DND-41 (cell line): ENCODE data around the gene HSPG2.

Experiments used
- CTCF ChIP-seq: IDR thresholded peaks from 2 replicates; pipeline ENCODE4 v1.5.1; 2012; ENCODE audit warnings: borderline replicate concordance, low read length, moderate library complexity, mild to moderate bottlenecking; ENCODE audit not compliant: poor library complexity, severe bottlenecking; ENCODE audit errors: extremely low read depth
- EZH2 ChIP-seq: IDR thresholded peaks from 3 replicates; pipeline ENCODE4 v1.6.1; 2012; ENCODE audit warnings: borderline replicate concordance, low read depth, mild to moderate bottlenecking, moderate library complexity, low read length, inconsistent platforms; ENCODE audit not compliant: severe bottlenecking

DNA sequence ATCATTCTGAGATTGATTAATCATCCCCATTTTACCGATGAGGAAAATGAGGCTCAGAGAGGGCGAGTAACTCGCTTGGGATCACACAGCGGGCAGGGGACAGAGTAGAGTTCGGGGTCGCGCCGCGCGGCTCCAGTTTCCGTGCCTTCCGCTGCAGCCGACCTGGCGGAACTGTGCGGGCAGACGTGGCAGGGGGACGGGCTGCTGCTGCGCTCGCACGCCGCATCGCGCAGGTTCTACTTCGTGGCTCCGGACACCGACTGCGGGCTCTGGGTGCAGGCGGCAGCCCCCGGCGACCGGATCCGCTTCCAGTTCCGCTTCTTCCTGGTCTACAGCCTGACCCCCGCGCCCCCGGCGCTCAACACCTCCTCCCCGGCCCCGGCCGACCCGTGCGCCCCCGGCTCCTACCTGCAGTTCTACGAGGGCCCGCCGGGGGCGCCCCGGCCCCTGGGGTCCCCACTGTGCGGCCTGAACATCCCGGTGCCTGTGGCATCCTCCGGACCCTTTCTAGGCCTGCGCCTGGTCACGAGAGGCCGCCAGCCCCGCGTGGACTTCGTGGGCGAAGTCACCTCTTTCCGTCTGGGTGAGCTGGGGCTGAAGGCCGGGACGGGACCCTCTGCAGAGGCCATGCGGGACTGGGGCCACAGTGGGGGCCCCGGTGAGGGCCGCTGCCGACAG lies 122.7 kb downstream of the HSPG2 start:
- TF ChIP-seq CTCF (no peak), EZH2 (no peak)
